ENCODE results near the gene ERO1B.

DNA sequence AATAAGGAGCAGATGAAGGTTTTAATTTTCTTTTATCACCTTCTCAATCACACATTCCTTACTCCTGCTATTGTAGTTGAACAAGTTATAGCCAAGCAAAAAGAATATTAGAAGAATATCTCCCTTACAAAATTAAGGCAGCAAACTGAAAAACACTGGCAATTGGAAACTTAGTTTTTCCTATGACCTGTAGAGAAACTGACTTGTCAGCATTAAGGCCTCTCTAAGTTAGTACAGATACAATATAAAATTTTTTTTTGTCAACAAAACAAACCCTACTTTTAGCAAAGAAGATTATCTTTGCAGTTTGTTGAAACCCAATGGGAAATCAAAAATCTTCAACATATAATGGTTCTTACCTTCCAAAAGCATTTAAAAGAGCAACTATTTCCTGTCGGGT is 61.3 kb downstream of the ERO1B start:
- TF ChIP-seq SIN3A (IDR thresholded peaks at IDR 0.05; ENCODE audit: borderline replicate concordance, insufficient read depth, low read length): no peak
- TF ChIP-seq, protein P1, sequence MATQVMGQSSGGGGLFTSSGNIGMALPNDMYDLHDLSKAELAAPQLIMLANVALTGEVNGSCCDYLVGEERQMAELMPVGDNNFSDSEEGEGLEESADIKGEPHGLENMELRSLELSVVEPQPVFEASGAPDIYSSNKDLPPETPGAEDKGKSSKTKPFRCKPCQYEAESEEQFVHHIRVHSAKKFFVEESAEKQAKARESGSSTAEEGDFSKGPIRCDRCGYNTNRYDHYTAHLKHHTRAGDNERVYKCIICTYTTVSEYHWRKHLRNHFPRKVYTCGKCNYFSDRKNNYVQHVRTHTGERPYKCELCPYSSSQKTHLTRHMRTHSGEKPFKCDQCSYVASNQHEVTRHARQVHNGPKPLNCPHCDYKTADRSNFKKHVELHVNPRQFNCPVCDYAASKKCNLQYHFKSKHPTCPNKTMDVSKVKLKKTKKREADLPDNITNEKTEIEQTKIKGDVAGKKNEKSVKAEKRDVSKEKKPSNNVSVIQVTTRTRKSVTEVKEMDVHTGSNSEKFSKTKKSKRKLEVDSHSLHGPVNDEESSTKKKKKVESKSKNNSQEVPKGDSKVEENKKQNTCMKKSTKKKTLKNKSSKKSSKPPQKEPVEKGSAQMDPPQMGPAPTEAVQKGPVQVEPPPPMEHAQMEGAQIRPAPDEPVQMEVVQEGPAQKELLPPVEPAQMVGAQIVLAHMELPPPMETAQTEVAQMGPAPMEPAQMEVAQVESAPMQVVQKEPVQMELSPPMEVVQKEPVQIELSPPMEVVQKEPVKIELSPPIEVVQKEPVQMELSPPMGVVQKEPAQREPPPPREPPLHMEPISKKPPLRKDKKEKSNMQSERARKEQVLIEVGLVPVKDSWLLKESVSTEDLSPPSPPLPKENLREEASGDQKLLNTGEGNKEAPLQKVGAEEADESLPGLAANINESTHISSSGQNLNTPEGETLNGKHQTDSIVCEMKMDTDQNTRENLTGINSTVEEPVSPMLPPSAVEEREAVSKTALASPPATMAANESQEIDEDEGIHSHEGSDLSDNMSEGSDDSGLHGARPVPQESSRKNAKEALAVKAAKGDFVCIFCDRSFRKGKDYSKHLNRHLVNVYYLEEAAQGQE (IDR thresholded peaks at IDR 0.05; ENCODE audit: insufficient read depth in 1 of 2, low read depth in 2 of 2, low read length in 2 of 2): no peak
- no peak for TF ChIP-seq POLR2AphosphoS5 (IDR thresholded peaks at IDR 0.05; ENCODE audit: low read depth, low read length)
- no peak for TF ChIP-seq TAF1 (IDR thresholded peaks at IDR 0.05; ENCODE audit: borderline replicate concordance, insufficient read depth, low read length)
- no peak for TF ChIP-seq FOXP2 (optimal IDR thresholded peaks at IDR 0.05; ENCODE audit: borderline replicate concordance, extremely low read depth, extremely low read length, insufficient read depth)

Data from PFSK-1 (cell line).